A673 (cell line): ENCODE data around the gene OR52R1.

Experiments used
- CTCF ChIP-seq: fragments of 300-800, 200-600 bp; sonication (generic); conservative IDR thresholded peaks from 2 replicates; pipeline ENCODE4 v1.5.1; 2017; ENCODE audit warnings: low read depth, mild to moderate bottlenecking, antibody characterized with exemption, low read length, moderate library complexity, mixed read lengths
- EZH2 ChIP-seq: fragments of 200-600 bp; sonication (generic); IDR thresholded peaks from 2 replicates; pipeline ENCODE4 v1.6.1; 2017; ENCODE audit warnings: borderline replicate concordance, low read depth, mild to moderate bottlenecking, mixed read lengths, antibody characterized with exemption, low read length; ENCODE audit not compliant: poor library complexity, severe bottlenecking

- TF ChIP-seq CTCF: no peak
- no peak for TF ChIP-seq EZH2
Observed at GRCh38 chr11:4769838-4770237, 34.3 kb downstream of the OR52R1 start, which contains the start of gene OR51F1.
